ENCODE data around the gene MACROH2A1.

DNA sequence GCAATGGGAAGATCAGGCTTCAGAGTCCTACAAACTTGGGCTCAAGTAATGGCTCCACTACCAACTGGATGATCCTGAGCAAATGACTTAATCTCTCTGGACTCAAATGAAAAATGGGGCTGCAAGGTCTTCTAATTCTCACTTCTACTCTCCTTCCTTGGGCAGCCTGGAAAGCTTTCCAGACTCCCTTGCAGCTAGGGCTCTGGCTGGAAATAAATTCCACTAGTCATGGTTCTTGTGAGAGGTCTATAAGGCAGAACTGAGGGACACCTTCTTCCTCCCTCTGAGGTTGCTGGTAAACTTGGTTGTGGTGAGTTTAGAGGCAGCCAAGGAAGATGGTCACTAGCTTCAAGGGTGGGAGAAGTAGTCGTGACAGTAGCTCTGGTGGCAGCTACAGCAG is 29.6 kb upstream of the MACROH2A1 start:
- TF ChIP-seq, protein P1, sequence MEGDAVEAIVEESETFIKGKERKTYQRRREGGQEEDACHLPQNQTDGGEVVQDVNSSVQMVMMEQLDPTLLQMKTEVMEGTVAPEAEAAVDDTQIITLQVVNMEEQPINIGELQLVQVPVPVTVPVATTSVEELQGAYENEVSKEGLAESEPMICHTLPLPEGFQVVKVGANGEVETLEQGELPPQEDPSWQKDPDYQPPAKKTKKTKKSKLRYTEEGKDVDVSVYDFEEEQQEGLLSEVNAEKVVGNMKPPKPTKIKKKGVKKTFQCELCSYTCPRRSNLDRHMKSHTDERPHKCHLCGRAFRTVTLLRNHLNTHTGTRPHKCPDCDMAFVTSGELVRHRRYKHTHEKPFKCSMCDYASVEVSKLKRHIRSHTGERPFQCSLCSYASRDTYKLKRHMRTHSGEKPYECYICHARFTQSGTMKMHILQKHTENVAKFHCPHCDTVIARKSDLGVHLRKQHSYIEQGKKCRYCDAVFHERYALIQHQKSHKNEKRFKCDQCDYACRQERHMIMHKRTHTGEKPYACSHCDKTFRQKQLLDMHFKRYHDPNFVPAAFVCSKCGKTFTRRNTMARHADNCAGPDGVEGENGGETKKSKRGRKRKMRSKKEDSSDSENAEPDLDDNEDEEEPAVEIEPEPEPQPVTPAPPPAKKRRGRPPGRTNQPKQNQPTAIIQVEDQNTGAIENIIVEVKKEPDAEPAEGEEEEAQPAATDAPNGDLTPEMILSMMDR (IDR thresholded peaks at IDR 0.05), result no peak
- no peak for TF ChIP-seq POLR2A (IDR thresholded peaks at IDR 0.05)
